Loucy (cell line): ENCODE results near the gene SAP30BP.

Experiments
- H2AFZ ChIP-seq: fragments of 200-600 bp; sonication (generic); 2 replicates; pipeline ENCODE4 v1.6.0; 2016; ENCODE audit warnings: antibody characterized with exemption, mild to moderate bottlenecking, low read length, moderate library complexity
- H3F3A ChIP-seq: fragments of 200-600 bp; 2 replicates; pipeline ENCODE4 v1.6.0; 2016; ENCODE audit warnings: antibody characterized with exemption, low read depth, mild to moderate bottlenecking
- H3K27me3 ChIP-seq: fragments of 200-600 bp; sonication (generic); 2 replicates; pipeline ENCODE4 v1.6.1; 2014; ENCODE audit warnings: low read length, mild to moderate bottlenecking; ENCODE audit not compliant: insufficient read depth, poor library complexity, severe bottlenecking
- H3K36me3 ChIP-seq: fragments of 200-600 bp; sonication (generic); 2 replicates; pipeline ENCODE4 v1.6.1; 2016; ENCODE audit warnings: low read length; ENCODE audit not compliant: insufficient read depth
- H3K4me1 ChIP-seq: fragments of 200-600 bp; sonication (generic); 2 replicates; pipeline ENCODE4 v1.5.1; 2014; ENCODE audit warnings: low read length, mild to moderate bottlenecking; ENCODE audit not compliant: insufficient read depth, poor library complexity, severe bottlenecking
- H3K4me2 ChIP-seq: fragments of 200-600 bp; sonication (generic); 2 replicates; pipeline ENCODE4 v1.6.0; 2014; ENCODE audit warnings: antibody characterized with exemption, low read length, low read depth, mild to moderate bottlenecking; ENCODE audit not compliant: poor library complexity, severe bottlenecking
- H3K4me3 ChIP-seq: fragments of 200-600 bp; sonication (generic); 2 replicates; pipeline ENCODE4 v1.5.1; 2014; ENCODE audit warnings: low read length, mild to moderate bottlenecking, mixed read lengths; ENCODE audit not compliant: poor library complexity, severe bottlenecking
- H3K79me2 ChIP-seq: fragments of 200-600 bp; sonication (generic); 2 replicates; pipeline ENCODE4 v1.6.1; 2014; ENCODE audit warnings: low read length; ENCODE audit not compliant: insufficient read depth
- H3K9ac ChIP-seq: fragments of 200-600 bp; sonication (generic); 2 replicates; pipeline ENCODE4 v1.6.0; 2014; ENCODE audit warnings: mild to moderate bottlenecking, low read depth, low read length, moderate library complexity; ENCODE audit not compliant: poor library complexity, severe bottlenecking
- H3K9me2 ChIP-seq: fragments of 200-600 bp; sonication (generic); replicated peaks from 2 replicates; pipeline ENCODE4 v1.6.1; 2016; ENCODE audit warnings: low read depth, low read length, mixed read lengths
- H3K9me3 ChIP-seq: fragments of 200-600 bp; sonication (generic); 2 replicates; pipeline ENCODE4 v1.6.1; 2014; ENCODE audit warnings: mild to moderate bottlenecking, antibody characterized with exemption, low read length, low read depth; ENCODE audit not compliant: insufficient read depth
- H4K20me1 ChIP-seq: fragments of 200-600 bp; sonication (generic); 2 replicates; pipeline ENCODE4 v1.6.0; 2014; ENCODE audit warnings: antibody characterized with exemption, low read length, mild to moderate bottlenecking; ENCODE audit not compliant: insufficient read depth, poor library complexity, severe bottlenecking
- EZH2phosphoT487 ChIP-seq: fragments of 200-600 bp; IDR thresholded peaks from 2 replicates; pipeline ENCODE4 v1.6.1; 2018; ENCODE audit warnings: antibody characterized with exemption, mild to moderate bottlenecking, moderate library complexity, borderline replicate concordance
- TF ChIP-seq, protein P1 (sequence below): fragments of 200-600 bp; sonication (generic); conservative IDR thresholded peaks from 2 replicates; pipeline ENCODE4 v1.5.1; 2014; ENCODE audit warnings: mild to moderate bottlenecking, antibody characterized with exemption, low read length

SAP30BP gene

DNA sequence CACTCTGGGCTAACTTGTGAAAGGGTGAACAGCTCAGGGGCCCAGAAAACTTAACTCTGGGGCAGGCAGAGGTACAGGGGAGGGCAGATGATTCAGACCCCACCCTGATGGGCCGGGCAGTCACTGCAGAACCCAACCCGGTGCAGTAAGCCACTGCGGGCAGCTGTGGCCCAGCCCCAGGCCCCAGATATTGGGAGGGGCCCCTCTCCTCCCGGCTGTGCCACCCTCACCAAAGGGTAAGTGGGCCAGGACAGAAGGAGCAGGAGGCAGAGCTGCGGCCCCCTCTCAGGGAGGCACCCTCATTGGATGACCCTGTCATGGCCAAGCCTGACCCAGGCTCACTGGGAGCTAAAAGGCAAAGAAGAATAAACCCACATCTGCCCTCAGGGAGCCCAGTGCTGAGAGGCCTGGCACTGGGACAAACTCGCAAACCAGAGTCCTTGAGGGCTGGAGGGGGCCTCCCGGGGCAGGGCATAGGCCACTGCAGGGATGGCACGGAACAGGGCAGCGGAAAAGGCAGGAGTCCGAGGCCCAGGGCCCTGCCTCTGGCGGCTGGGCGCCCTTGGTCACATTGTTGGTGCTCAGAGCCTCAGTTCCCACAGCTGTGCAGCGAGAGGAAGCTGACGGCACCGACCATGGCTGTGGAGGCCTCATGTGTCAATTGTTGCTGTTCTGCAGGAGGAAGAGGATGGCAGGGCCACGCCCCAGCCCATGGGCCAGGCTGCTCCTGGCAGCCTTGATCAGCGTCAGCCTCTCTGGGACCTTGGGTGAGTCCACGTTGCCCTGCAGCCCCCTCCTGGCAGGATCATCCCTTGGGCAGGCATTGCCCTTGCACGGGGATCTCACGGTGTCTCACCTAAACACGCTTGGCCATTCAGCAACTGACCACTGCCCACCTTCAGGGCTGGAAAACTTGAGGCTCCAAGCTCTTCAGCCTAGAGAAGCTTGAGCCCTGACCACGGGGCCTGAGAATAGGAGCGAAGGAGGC, 57.2 kb downstream of the SAP30BP start:
- no peaks in the 10 kb centered on the region for H3K9me3 ChIP-seq
- no peaks in the 10 kb centered on the region for H3K27me3 ChIP-seq
- no peaks in the 10 kb centered on the region for H4K20me1 ChIP-seq
- no peak overlapping the region for H3K9ac ChIP-seq
- H3F3A ChIP-seq: no peaks in the 10 kb centered on the region
- H3K9me2 ChIP-seq: no peaks in the 10 kb centered on the region
- H3K4me3 ChIP-seq: no peak overlapping the region
- H3K36me3 ChIP-seq: no peaks in the 10 kb centered on the region
- no peak for TF ChIP-seq EZH2phosphoT487
- TF ChIP-seq, protein P1, sequence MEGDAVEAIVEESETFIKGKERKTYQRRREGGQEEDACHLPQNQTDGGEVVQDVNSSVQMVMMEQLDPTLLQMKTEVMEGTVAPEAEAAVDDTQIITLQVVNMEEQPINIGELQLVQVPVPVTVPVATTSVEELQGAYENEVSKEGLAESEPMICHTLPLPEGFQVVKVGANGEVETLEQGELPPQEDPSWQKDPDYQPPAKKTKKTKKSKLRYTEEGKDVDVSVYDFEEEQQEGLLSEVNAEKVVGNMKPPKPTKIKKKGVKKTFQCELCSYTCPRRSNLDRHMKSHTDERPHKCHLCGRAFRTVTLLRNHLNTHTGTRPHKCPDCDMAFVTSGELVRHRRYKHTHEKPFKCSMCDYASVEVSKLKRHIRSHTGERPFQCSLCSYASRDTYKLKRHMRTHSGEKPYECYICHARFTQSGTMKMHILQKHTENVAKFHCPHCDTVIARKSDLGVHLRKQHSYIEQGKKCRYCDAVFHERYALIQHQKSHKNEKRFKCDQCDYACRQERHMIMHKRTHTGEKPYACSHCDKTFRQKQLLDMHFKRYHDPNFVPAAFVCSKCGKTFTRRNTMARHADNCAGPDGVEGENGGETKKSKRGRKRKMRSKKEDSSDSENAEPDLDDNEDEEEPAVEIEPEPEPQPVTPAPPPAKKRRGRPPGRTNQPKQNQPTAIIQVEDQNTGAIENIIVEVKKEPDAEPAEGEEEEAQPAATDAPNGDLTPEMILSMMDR: no peak
- no peaks in the 10 kb centered on the region for H3K4me1 ChIP-seq
- H3K4me2 ChIP-seq: no peak overlapping the region
- H2AFZ ChIP-seq: no peak overlapping the region
- H3K79me2 ChIP-seq: no peaks in the 10 kb centered on the region

DNA sequence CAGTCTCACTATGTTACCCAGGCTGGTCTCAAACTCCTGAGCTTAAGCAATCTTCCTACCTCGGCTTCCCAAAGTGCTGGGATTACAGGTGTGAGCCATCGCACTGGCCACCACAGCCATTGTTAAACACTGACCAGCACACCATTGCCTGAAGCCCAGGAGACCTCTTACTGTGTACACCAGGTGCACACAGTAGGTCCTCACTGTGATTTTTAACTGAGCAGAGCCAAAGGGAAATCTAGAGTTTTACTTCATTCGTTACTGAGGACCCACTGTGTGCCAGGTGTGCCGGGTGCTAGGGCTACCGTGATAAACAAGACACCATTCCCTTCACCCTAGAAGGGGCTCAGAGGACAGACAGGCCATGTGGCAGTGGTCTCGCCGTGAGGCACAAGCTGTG, 58.4 kb downstream of the SAP30BP start:
- Histone ChIP-seq H3K4me3 (no peak overlapping the region), H3K4me2 (no peak overlapping the region), H3F3A (no peaks in the 10 kb centered on the region), H3K27me3 (no peaks in the 10 kb centered on the region), H3K4me1 (no peaks in the 10 kb centered on the region), H3K36me3 (no peaks in the 10 kb centered on the region), H3K9me3 (no peaks in the 10 kb centered on the region), H3K9me2 (no peaks in the 10 kb centered on the region), H3K9ac (no peak overlapping the region), H3K79me2 (no peaks in the 10 kb centered on the region), H2AFZ (no peak overlapping the region), H4K20me1 (no peaks in the 10 kb centered on the region)
- TF ChIP-seq, protein P1: no peak
- no peak for TF ChIP-seq EZH2phosphoT487

DNA sequence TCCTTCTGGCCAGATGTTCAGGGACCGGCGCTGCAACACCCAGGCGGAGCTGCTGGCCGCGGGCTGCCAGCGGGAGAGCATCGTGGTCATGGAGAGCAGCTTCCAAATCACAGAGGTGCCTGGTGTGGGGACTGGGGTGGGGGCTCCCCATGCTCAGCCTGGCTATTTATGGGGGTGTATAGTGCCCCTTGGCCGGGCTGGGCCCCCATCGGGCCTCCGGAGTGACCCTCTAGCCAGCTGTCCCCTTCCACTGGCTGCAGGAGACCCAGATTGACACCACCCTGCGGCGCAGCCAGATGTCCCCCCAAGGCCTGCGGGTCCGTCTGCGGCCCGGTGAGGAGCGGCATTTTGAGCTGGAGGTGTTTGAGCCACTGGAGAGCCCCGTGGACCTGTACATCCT, 60.3 kb downstream of the SAP30BP start:
- Histone ChIP-seq H4K20me1 (no peaks in the 10 kb centered on the region), H3K36me3 (no peaks in the 10 kb centered on the region)

More for the DNA sequence above, 60.3 kb downstream of the SAP30BP start:
- no peak overlapping the region for H3K4me2 ChIP-seq
- H3K9me3 ChIP-seq: no peaks in the 10 kb centered on the region
- no peak for TF ChIP-seq EZH2phosphoT487
- TF ChIP-seq, protein P1: no peak
- H3K27me3 ChIP-seq: no peaks in the 10 kb centered on the region
- no peaks in the 10 kb centered on the region for H3K9me2 ChIP-seq
- no peaks in the 10 kb centered on the region for H3K79me2 ChIP-seq
- H3K4me3 ChIP-seq: no peak overlapping the region
- no peaks in the 10 kb centered on the region for H3F3A ChIP-seq
- H2AFZ ChIP-seq: no peak overlapping the region
- no peaks in the 10 kb centered on the region for H3K4me1 ChIP-seq
- no peak overlapping the region for H3K9ac ChIP-seq
